ENCODE results near the gene GSTT2. TPM values are rescaled to one million over a fixed set of nuclear protein-coding genes. Genes with fewer than 3 reads are reported as not detected.

The GSTT2 gene
- total and polyA plus RNA-seq, 2 experiments from 2014 or later: 0.44 TPM; not detected in 1

DNA sequence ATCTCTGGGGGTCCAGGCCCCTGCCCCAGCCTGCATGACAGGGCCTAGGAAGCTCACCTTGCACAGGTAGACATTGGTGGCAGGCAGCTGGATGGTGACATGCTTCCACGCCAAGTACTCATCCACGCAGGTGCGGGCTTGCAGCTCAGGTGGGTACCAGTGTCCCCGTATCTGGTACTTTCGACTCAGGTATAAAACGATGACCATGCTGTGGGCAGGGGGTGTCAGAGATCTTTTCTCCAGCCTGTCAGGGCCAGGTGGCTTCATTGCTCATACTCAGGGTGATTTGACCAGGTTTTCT lies 26.9 kb downstream of the GSTT2 start (continued):
- TF ChIP-seq, protein P1, sequence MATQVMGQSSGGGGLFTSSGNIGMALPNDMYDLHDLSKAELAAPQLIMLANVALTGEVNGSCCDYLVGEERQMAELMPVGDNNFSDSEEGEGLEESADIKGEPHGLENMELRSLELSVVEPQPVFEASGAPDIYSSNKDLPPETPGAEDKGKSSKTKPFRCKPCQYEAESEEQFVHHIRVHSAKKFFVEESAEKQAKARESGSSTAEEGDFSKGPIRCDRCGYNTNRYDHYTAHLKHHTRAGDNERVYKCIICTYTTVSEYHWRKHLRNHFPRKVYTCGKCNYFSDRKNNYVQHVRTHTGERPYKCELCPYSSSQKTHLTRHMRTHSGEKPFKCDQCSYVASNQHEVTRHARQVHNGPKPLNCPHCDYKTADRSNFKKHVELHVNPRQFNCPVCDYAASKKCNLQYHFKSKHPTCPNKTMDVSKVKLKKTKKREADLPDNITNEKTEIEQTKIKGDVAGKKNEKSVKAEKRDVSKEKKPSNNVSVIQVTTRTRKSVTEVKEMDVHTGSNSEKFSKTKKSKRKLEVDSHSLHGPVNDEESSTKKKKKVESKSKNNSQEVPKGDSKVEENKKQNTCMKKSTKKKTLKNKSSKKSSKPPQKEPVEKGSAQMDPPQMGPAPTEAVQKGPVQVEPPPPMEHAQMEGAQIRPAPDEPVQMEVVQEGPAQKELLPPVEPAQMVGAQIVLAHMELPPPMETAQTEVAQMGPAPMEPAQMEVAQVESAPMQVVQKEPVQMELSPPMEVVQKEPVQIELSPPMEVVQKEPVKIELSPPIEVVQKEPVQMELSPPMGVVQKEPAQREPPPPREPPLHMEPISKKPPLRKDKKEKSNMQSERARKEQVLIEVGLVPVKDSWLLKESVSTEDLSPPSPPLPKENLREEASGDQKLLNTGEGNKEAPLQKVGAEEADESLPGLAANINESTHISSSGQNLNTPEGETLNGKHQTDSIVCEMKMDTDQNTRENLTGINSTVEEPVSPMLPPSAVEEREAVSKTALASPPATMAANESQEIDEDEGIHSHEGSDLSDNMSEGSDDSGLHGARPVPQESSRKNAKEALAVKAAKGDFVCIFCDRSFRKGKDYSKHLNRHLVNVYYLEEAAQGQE (IDR thresholded peaks at IDR 0.05; ENCODE audit: unreplicated experiment): no peak
- TF ChIP-seq ZNF331 (CRISPR knock-in tag; IDR thresholded peaks at IDR 0.05; ENCODE audit: low read depth) (no peak), EZH2 (IDR thresholded peaks at IDR 0.05; ENCODE audit: low read depth, unreplicated experiment) (no peak), NANOG (IDR thresholded peaks at IDR 0.05; ENCODE audit: borderline replicate concordance) (no peak), EZH2phosphoT487 (IDR thresholded peaks at IDR 0.05; ENCODE audit: unreplicated experiment) (no peak), STAT1 (IDR thresholded peaks at IDR 0.05; ENCODE audit: unreplicated experiment) (no peak), POLR2AphosphoS5 (IDR thresholded peaks at IDR 0.05; ENCODE audit: low read depth) (no peak), CREB1 (CRISPR knock-in tag; IDR thresholded peaks at IDR 0.05; ENCODE audit: low read depth) (no peak), ZNF114 (CRISPR knock-in tag; IDR thresholded peaks at IDR 0.05) (no peak)
- TF ChIP-seq, protein P2, sequence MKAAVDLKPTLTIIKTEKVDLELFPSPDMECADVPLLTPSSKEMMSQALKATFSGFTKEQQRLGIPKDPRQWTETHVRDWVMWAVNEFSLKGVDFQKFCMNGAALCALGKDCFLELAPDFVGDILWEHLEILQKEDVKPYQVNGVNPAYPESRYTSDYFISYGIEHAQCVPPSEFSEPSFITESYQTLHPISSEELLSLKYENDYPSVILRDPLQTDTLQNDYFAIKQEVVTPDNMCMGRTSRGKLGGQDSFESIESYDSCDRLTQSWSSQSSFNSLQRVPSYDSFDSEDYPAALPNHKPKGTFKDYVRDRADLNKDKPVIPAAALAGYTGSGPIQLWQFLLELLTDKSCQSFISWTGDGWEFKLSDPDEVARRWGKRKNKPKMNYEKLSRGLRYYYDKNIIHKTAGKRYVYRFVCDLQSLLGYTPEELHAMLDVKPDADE (IDR thresholded peaks at IDR 0.05): no peak
- TF ChIP-seq, protein P3, sequence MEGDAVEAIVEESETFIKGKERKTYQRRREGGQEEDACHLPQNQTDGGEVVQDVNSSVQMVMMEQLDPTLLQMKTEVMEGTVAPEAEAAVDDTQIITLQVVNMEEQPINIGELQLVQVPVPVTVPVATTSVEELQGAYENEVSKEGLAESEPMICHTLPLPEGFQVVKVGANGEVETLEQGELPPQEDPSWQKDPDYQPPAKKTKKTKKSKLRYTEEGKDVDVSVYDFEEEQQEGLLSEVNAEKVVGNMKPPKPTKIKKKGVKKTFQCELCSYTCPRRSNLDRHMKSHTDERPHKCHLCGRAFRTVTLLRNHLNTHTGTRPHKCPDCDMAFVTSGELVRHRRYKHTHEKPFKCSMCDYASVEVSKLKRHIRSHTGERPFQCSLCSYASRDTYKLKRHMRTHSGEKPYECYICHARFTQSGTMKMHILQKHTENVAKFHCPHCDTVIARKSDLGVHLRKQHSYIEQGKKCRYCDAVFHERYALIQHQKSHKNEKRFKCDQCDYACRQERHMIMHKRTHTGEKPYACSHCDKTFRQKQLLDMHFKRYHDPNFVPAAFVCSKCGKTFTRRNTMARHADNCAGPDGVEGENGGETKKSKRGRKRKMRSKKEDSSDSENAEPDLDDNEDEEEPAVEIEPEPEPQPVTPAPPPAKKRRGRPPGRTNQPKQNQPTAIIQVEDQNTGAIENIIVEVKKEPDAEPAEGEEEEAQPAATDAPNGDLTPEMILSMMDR (conservative IDR thresholded peaks at IDR 0.05; ENCODE audit: low read depth in 2 of 2): no peak

DNA sequence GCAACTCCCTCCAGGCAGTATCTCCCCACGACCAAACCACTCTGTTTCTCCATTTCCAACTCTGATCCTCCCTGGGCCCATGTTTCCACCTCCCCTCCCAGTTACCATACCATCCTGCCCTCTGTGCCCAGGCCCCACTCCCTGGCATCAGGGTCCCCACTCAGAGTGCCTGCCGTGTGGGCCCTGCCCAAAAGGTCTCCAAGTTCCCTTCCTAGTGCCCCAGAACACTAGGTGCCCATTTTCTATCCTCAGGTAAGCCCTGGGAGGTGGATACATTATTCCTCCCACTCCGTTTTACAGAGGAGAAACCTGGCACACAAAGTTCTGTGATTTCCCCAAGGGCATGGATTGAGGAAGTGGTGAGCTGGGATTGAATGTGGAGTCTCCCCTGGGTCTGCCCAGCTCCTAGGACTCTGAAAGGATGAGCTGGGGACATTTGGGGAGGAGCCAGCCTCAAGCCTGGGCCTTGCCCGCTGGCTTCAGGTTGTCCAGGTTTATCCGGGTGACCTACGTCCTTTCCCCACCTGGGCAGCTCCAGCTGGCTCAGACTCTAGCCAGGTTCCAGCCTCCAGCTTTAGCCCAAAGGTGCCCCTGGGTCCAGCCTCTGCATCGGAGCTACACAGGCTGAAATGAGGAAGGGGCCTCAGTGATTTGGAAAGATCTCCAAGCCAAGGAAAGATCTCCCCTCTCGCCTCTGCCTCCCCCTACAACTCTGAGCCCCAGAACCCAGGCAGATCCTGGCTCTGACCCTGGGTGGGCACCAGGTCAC lies 27.5 kb downstream of the GSTT2 start:
- no peaks in the 10 kb centered on the region for H3K27me3 ChIP-seq (ENCODE audit: insufficient read depth)
- Mint-ChIP-seq H3K4me1 (peaks cover 3% of the 10 kb centered on the region), H3K27me3 (ENCODE audit: insufficient read depth, low read depth, poor library complexity) (peaks cover 16% of the 10 kb centered on the region), H3K36me3 (ENCODE audit: low read depth) (peaks cover 6% of the 10 kb centered on the region; the same call in 1 of the 3 replicates), H3K4me3 (no peak overlapping the region), H3K27ac (peak overlapping the region; percentile 51; the same call in 1 of the 2 replicates), H3K9me3 (peaks cover 11% of the 10 kb centered on the region)
- no peak overlapping the region for H2AFZ ChIP-seq
- peaks cover 11% of the 10 kb centered on the region for H3K79me2 ChIP-seq (replicated peaks; ENCODE audit: insufficient read depth)
- H3K27ac ChIP-seq (ENCODE audit: low read depth): no peak overlapping the region
- H3K4me2 ChIP-seq: no peak overlapping the region
- H3K4me1 ChIP-seq (ENCODE audit: insufficient read depth): peaks cover 5% of the 10 kb centered on the region; the same call in 1 of the 2 replicates
- no peaks in the 10 kb centered on the region for H3K36me3 ChIP-seq (ENCODE audit: insufficient read depth)
- H3K9me2 ChIP-seq (ENCODE audit: insufficient read depth): no peaks in the 10 kb centered on the region
- H4K20me1 ChIP-seq (replicated peaks; ENCODE audit: insufficient read depth): no peaks in the 10 kb centered on the region
- DNase-seq (ENCODE audit: low spot score) (no peak), ATAC-seq (no peak)
- H3K4me3 ChIP-seq: no peak overlapping the region
- H3F3A ChIP-seq (replicated peaks; ENCODE audit: low read depth): 0 out of 2 replicates have a peak, but pooled peaks cover 7% of the 10 kb centered on the region
- TF ChIP-seq STAT1 (IDR thresholded peaks at IDR 0.05; ENCODE audit: unreplicated experiment): no peak
- TF ChIP-seq, protein P4, sequence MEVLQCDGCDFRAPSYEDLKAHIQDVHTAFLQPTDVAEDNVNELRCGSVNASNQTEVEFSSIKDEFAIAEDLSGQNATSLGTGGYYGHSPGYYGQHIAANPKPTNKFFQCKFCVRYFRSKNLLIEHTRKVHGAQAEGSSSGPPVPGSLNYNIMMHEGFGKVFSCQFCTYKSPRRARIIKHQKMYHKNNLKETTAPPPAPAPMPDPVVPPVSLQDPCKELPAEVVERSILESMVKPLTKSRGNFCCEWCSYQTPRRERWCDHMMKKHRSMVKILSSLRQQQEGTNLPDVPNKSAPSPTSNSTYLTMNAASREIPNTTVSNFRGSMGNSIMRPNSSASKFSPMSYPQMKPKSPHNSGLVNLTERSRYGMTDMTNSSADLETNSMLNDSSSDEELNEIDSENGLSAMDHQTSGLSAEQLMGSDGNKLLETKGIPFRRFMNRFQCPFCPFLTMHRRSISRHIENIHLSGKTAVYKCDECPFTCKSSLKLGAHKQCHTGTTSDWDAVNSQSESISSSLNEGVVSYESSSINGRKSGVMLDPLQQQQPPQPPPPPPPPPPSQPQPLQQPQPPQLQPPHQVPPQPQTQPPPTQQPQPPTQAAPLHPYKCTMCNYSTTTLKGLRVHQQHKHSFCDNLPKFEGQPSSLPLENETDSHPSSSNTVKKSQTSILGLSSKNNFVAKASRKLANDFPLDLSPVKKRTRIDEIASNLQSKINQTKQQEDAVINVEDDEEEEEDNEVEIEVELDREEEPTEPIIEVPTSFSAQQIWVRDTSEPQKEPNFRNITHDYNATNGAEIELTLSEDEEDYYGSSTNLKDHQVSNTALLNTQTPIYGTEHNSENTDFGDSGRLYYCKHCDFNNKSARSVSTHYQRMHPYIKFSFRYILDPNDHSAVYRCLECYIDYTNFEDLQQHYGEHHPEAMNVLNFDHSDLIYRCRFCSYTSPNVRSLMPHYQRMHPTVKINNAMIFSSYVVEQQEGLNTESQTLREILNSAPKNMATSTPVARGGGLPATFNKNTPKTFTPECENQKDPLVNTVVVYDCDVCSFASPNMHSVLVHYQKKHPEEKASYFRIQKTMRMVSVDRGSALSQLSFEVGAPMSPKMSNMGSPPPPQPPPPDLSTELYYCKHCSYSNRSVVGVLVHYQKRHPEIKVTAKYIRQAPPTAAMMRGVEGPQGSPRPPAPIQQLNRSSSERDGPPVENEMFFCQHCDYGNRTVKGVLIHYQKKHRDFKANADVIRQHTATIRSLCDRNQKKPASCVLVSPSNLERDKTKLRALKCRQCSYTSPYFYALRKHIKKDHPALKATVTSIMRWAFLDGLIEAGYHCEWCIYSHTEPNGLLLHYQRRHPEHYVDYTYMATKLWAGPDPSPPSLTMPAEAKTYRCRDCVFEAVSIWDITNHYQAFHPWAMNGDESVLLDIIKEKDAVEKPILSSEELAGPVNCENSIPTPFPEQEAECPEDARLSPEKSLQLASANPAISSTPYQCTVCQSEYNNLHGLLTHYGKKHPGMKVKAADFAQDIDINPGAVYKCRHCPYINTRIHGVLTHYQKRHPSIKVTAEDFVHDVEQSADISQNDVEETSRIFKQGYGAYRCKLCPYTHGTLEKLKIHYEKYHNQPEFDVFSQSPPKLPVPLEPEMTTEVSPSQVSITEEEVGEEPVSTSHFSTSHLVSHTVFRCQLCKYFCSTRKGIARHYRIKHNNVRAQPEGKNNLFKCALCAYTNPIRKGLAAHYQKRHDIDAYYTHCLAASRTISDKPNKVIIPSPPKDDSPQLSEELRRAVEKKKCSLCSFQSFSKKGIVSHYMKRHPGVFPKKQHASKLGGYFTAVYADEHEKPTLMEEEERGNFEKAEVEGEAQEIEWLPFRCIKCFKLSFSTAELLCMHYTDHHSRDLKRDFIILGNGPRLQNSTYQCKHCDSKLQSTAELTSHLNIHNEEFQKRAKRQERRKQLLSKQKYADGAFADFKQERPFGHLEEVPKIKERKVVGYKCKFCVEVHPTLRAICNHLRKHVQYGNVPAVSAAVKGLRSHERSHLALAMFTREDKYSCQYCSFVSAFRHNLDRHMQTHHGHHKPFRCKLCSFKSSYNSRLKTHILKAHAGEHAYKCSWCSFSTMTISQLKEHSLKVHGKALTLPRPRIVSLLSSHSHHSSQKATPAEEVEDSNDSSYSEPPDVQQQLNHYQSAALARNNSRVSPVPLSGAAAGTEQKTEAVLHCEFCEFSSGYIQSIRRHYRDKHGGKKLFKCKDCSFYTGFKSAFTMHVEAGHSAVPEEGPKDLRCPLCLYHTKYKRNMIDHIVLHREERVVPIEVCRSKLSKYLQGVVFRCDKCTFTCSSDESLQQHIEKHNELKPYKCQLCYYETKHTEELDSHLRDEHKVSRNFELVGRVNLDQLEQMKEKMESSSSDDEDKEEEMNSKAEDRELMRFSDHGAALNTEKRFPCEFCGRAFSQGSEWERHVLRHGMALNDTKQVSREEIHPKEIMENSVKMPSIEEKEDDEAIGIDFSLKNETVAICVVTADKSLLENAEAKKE (CRISPR knock-in tag; IDR thresholded peaks at IDR 0.05): no peak
- TF ChIP-seq NANOG (IDR thresholded peaks at IDR 0.05; ENCODE audit: borderline replicate concordance): no peak
- TF ChIP-seq EZH2phosphoT487 (IDR thresholded peaks at IDR 0.05; ENCODE audit: unreplicated experiment): no peak
- no peak for TF ChIP-seq ZNF114 (CRISPR knock-in tag; IDR thresholded peaks at IDR 0.05)

All from GM23338 (cell line).